Heart right ventricle (tissue), 16 donors: ENCODE measurements around the gene KNCN. TPM values are rescaled to one million over a fixed set of nuclear protein-coding genes. Genes with fewer than 3 reads are reported as not detected.

Experiments
- ATAC-seq, 8 donors: fragments of 200-7000 bp; cut with Tn5 transposase; one replicate each; pipeline ENCODE4 v1.9.1; 2020; ENCODE audit warnings: mild to moderate bottlenecking in 8 of 8, moderate library complexity in 8 of 8, moderate number of reproducible peaks in 1 of 8
- DNase-seq, 2 donors: peaks; one replicate each; pipeline ENCODE4 v3.0.0-alpha.2; 2020
- H3K27ac ChIP-seq, 10 donors: fragments of 200-600 bp; sonication (generic) in 2 of 10; one replicate each; pipeline versions ENCODE4 v1.5.0 to v1.8.0; 2020 to 2022; ENCODE audit warnings: mild to moderate bottlenecking in 3 of 10
- H3K27me3 ChIP-seq, 7 donors: fragments of 200-600 bp; one replicate each; pipeline ENCODE4 v1.8.0; 2021 to 2022; ENCODE audit warnings: mild to moderate bottlenecking in 2 of 7
- H3K36me3 ChIP-seq, 9 donors: fragments of 200-600 bp; sonication (generic) in 1 of 9; one replicate each; pipeline versions ENCODE4 v1.5.0 to v1.8.0; 2020 to 2022; ENCODE audit warnings: mild to moderate bottlenecking in 2 of 9
- H3K4me1 ChIP-seq, 9 donors: fragments of 200-600 bp; sonication (generic) in 1 of 9; one replicate each; pipeline versions ENCODE4 v1.5.0 to v1.8.0; 2020 to 2022; ENCODE audit warnings: mild to moderate bottlenecking in 4 of 9
- H3K4me3 ChIP-seq, 10 donors: fragments of 200-600 bp; sonication (generic) in 2 of 10; one replicate each; pipeline versions ENCODE4 v1.5.0 to v1.8.0; 2020 to 2022; ENCODE audit warnings: mild to moderate bottlenecking in 7 of 10, moderate library complexity in 2 of 10
- H3K9me3 ChIP-seq, 11 donors: fragments of 200-600 bp in 10 of 11; sonication (generic) in 2 of 11; one replicate each; pipeline versions ENCODE4 v1.5.0 to v1.8.0; 2013 to 2022; ENCODE audit warnings: mild to moderate bottlenecking in 2 of 11, control low read depth in 1 of 11, moderate library complexity in 1 of 11
- CTCF ChIP-seq, 9 donors: fragments of 200-600 bp; sonication (generic) in 2 of 9; IDR thresholded peaks; one replicate each; pipeline versions ENCODE4 v1.5.0 to v1.8.0; 2021 to 2022; ENCODE audit warnings: antibody characterized with exemption in 9 of 9, mild to moderate bottlenecking in 5 of 9, moderate library complexity in 1 of 9
- WGBS, 2 donors: extraction: QIAGEN DNeasy Blood & Tissue Kit; methylation state at CpG; one replicate each; pipeline ENCODE4 v1.1.7; 2013; ENCODE audit warnings: inconsistent platforms in 1 of 2; 5-methylcytosine and 5-hydroxymethylcytosine counted together
- intact Hi-C, 10 donors: fragments of 100-400 bp; cut with DNase I; formaldehyde crosslinking; loops; one replicate each; pipeline versions ENCODE4 v1.11.1 to v1.14.2; 2022
- long read RNA-seq, 3 donors: library from polyadenylated mRNA; unstranded; transcript quantifications; one replicate each; pipeline ENCODE4 v2.0.0, GENCODE V29; 2020 to 2021
- polyA plus RNA-seq, 2 donors: library from polyadenylated mRNA; stranded (reverse); fragments of 200-250 nt; gene quantifications; one replicate each; pipeline ENCODE4 v1.2.3, GENCODE V29; 2013
- total RNA-seq, 10 donors: library from RNA; stranded (reverse); fragmentation: NEBNext Ultra II Directional in 3 of 10; extraction: Animal tissue kit (Norgen Biotek cat#: 25700) in 3 of 10; gene quantifications; one replicate each; pipeline versions ENCODE4 v1.2.1 to v1.2.4, GENCODE V29; 2021 to 2023
- donor health status: Arrhythmogenic right ventricular cardiomyopathy.
- donor health status: ischemic (EF 13 %, LVEDD 7.1; RV severe dilation, severe dysfunction).
- donor health status: healthy with polysubstance abuse.
- donor health status: DM: no; HTN: yes; CAD: no.
- donor health status: DM: no; HTN: no; CAD: no.
- donor health status: ischemic (EF 25% LVEDD 6.9; RV normal size, moderate dysfunction).
- donor health status: ischemic (EF 25% LVEDD 5.7; RV mildly dilated, moderate dysfunction).
- donor health status: healthy.
- donor health status: DM: yes; HTN: yes; CAD: no.
- donor health status: Ischemic cardiomyopathy.
- donor health status: ischemic (EF 35%, LVEDD 5.7; RV mildly dilated, moderate dysfunction).
- donor health status: nonischemic (EF 11% LVEDD 7.7; RV severe dilation, severe dysfunction).
- donor health status: DM: yes; HTN: yes; CAD: no.
- donor health status: PGD.
- donor health status: ischemic (EF 29% LVEDD 5.4; RV normal size, mild dysfunction).
- donor health status: nonischemic (EF 23%, LVEDD 6.1; RV moderate dilation, normal function).

Gene KNCN
- not detected for total RNA-seq
- not detected for polyA plus RNA-seq
- long read RNA-seq, donor 1: 0 reads
- long read RNA-seq, donor 2: 0 reads
- long read RNA-seq, donor 3: 0 reads

- intact Hi-C loops: no loop called here
These were observed at the start of gene KNCN for GRCh38 chr1:46551597-46552095. Gene KNCN, minus strand, starts transcription at chr1:46551647. Its CDS starts 432 bp downstream, at chr1:46551215.

GRCh38 chr1:46599059-46599970 is 47.9 kb upstream of the KNCN start:
- Histone ChIP-seq H3K4me3 (no peak overlapping the region), H3K27ac (peak overlapping the region in 2 of 10 donors; percentile 16 to 29)
- intact Hi-C loops: no loop called here

More at GRCh38 chr1:46551597-46552095, at the start of gene KNCN:
- 68 to 77% methylated on average over 6 of the region's 6 CpGs for WGBS, 2 donors
- Histone ChIP-seq H3K36me3 (no peaks in the 10 kb centered on the region), H3K4me3 (no peak within 1 kb of the TSS), H3K4me1 (peaks cover 0 to 2% (median 0%) of the 10 kb centered on the region in 9 donors), H3K27me3 (peaks cover 0 to 45% (median 18%) of the 10 kb centered on the region in 7 donors), H3K9me3 (no peaks in the 10 kb centered on the region), H3K27ac (no peak within 1 kb of the TSS)
- DNase-seq (no peak), ATAC-seq (no peak)
- no peak for TF ChIP-seq CTCF (IDR thresholded peaks at IDR 0.05)

GRCh38 chr1:46596846-46597245 is 45.4 kb upstream of the KNCN start:
- H3K27me3 ChIP-seq: no peaks in the 10 kb centered on the region
- peaks cover 0 to 39% (median 20%) of the 10 kb centered on the region in 9 donors for H3K36me3 ChIP-seq
- DNase-seq (no peak), ATAC-seq (no peak)
- no peak overlapping the region for H3K4me3 ChIP-seq
- peaks cover 0 to 97% (median 36%) of the 10 kb centered on the region in 9 donors for H3K4me1 ChIP-seq
- TF ChIP-seq CTCF (IDR thresholded peaks at IDR 0.05): no peak
- H3K27ac ChIP-seq: peak overlapping the region in 2 of 10 donors; percentile 44 to 92
- intact Hi-C loops: no loop called here
- H3K9me3 ChIP-seq: no peaks in the 10 kb centered on the region
- 93 to 95% methylated on average over 3 of the region's 3 CpGs for WGBS, 2 donors

More at GRCh38 chr1:46599059-46599970, 47.9 kb upstream of the KNCN start:
- peaks cover 0 to 14% (median 0%) of the 10 kb centered on the region in 9 donors for H3K36me3 ChIP-seq
- DNase-seq (no peak), ATAC-seq (no peak)
- H3K27me3 ChIP-seq: no peaks in the 10 kb centered on the region
- H3K4me1 ChIP-seq: peaks cover 0 to 93% (median 53%) of the 10 kb centered on the region in 9 donors
- TF ChIP-seq CTCF (IDR thresholded peaks at IDR 0.05): no peak
- WGBS, 2 donors: 82 to 84% methylated on average over 9 of the region's 9 CpGs
- no peaks in the 10 kb centered on the region for H3K9me3 ChIP-seq

GRCh38 chr1:46596036-46596435 is 44.6 kb upstream of the KNCN start:
- DNase-seq (no peak), ATAC-seq (no peak)
- Histone ChIP-seq H3K36me3 (peaks cover 0 to 47% (median 26%) of the 10 kb centered on the region in 9 donors), H3K9me3 (no peaks in the 10 kb centered on the region), H3K27ac (peak overlapping the region in 5 of 10 donors; percentile 17 to 92 (median 56)), H3K4me1 (peaks cover 0 to 89% (median 27%) of the 10 kb centered on the region in 9 donors), H3K27me3 (no peaks in the 10 kb centered on the region), H3K4me3 (no peak overlapping the region)
- intact Hi-C loops: no loop called here
- no peak for TF ChIP-seq CTCF (IDR thresholded peaks at IDR 0.05)
- 98 to 100% methylated on average over 1 of the region's 1 CpG for WGBS, 2 donors
